Esophagus squamous epithelium (tissue), 4 donors: Measurements from ENCODE around the gene FMN2.

ENCODE experiments used
- POLR2A ChIP-seq, 4 donors: fragments of 450-650 bp; IDR thresholded peaks; one replicate each; pipeline ENCODE4 v1.6.1; 2017; ENCODE audit warnings: antibody characterized with exemption in 4 of 4, mild to moderate bottlenecking in 4 of 4, moderate library complexity in 3 of 4
- TF ChIP-seq, protein P1 (sequence below), 6 experiments: fragments of 450-650 bp in 4 of 6; fragments of 200-600 bp in 2 of 6; sonication (generic) in 2 of 6; IDR thresholded peaks; one replicate each; pipeline ENCODE4 v1.5.1; 2016 to 2019; ENCODE audit warnings: antibody characterized with exemption in 6 of 6, mild to moderate bottlenecking in 4 of 6, moderate library complexity in 4 of 6

- TF ChIP-seq, protein P1, sequence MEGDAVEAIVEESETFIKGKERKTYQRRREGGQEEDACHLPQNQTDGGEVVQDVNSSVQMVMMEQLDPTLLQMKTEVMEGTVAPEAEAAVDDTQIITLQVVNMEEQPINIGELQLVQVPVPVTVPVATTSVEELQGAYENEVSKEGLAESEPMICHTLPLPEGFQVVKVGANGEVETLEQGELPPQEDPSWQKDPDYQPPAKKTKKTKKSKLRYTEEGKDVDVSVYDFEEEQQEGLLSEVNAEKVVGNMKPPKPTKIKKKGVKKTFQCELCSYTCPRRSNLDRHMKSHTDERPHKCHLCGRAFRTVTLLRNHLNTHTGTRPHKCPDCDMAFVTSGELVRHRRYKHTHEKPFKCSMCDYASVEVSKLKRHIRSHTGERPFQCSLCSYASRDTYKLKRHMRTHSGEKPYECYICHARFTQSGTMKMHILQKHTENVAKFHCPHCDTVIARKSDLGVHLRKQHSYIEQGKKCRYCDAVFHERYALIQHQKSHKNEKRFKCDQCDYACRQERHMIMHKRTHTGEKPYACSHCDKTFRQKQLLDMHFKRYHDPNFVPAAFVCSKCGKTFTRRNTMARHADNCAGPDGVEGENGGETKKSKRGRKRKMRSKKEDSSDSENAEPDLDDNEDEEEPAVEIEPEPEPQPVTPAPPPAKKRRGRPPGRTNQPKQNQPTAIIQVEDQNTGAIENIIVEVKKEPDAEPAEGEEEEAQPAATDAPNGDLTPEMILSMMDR (IDR thresholded peaks at IDR 0.05) = no peak
- TF ChIP-seq POLR2A (IDR thresholded peaks at IDR 0.05) = no peak
Measured at GRCh38 chr1:240099329-240099728, 7.6 kb downstream of the FMN2 start.
